Measurements from ENCODE around the gene AP1G2.
A peak's percentile ranks its signal among the peaks of the same experiment; 100 is the strongest.

Gene AP1G2

GRCh38 chr14:23569443-23570151 is 2.0 kb upstream of the AP1G2 start:
- no peak for DNase-seq

- peak; percentile 61 for DNase-seq
Observed at GRCh38 chr14:23568600-23569331, 1.2 kb upstream of the AP1G2 start.

- DNase-seq: no peak
Observed at GRCh38 chr14:23568021-23568599, 519 bp upstream of the AP1G2 start.

- no peak for DNase-seq
Observed at GRCh38 chr14:23566778-23567185, 809 bp downstream of the AP1G2 start.

GRCh38 chr14:23566112-23566777 is 1.3 kb downstream of the AP1G2 start:
- no peak for DNase-seq

- no peak for DNase-seq
Observed at GRCh38 chr14:23565626-23566025, 2.0 kb downstream of the AP1G2 start.

- no peak for DNase-seq
Observed at GRCh38 chr14:23564876-23565275, 2.7 kb downstream of the AP1G2 start.

- no peak for DNase-seq
Observed at GRCh38 chr14:23564181-23564812, 3.3 kb downstream of the AP1G2 start.

GRCh38 chr14:23563473-23564180 is 4.0 kb downstream of the AP1G2 start:
- DNase-seq: no peak

- DNase-seq: peak; percentile 42
Observed at GRCh38 chr14:23562822-23563472, 4.6 kb downstream of the AP1G2 start.

- DNase-seq: no peak
Observed at GRCh38 chr14:23561873-23562821, 5.4 kb downstream of the AP1G2 start.

GRCh38 chr14:23561259-23561658 is 6.3 kb downstream of the AP1G2 start:
- no peak for DNase-seq

- DNase-seq: no peak
Observed at GRCh38 chr14:23559926-23560520, 7.6 kb downstream of the AP1G2 start.

GRCh38 chr14:23559010-23559925 is 8.3 kb downstream of the AP1G2 start:
- DNase-seq: peak; percentile 53

GRCh38 chr14:23558346-23559009 is 9.1 kb downstream of the AP1G2 start:
- DNase-seq: no peak

GRCh38 chr14:23557946-23558345 is 9.6 kb downstream of the AP1G2 start:
- no peak for DNase-seq

GRCh38 chr14:23557521-23557920 is 10.1 kb downstream of the AP1G2 start:
- DNase-seq: peak; percentile 12

- peak; percentile 12 for DNase-seq
Observed at GRCh38 chr14:23556700-23557440, 10.7 kb downstream of the AP1G2 start.

Measured in MV-4-11 (cell line).